IPS DF 19.7 (cell line): Measurements from ENCODE around the gene NPLOC4.

Experiments
- DNase-seq: peaks from one replicate; pipeline ENCODE4 v3.0.0-alpha.2; 2013; ENCODE audit warnings: low read depth, low spot score

The NPLOC4 gene

DNA sequence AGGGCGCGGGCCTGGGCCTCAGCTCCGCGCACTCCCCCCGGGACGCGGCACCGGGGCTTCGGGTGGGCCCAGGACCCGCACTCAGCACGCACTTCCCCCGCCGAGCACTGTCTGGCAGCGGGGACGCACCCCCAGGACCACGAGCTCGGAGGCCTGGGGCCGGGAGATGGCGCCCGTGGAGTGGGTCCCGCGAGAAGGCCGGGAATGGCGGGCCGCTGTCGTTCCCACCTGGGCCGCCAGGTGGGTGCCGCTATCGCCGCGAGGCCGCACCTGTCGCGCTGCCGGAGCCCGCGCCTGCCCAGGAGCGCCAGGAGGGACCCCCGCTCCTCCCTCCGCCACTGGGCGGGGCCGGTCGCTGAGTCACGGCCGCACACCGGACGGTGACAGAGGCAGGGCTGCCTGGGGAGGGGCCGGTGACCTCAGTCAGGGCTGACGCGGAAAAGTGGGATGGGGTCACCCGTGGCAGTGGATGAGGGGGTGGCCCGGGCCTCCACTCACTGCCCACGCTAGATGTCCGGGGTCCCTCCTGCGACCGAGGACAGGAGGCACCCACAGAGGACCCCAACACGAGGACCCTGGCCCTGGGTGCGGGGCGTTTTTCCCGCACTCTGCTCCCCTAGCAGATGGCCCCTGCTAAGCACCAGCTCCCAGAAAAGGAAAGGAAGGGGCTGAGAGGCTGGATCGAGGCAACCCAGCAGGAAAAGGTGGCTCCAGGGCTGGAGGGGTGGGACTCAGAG lies 117.5 kb downstream of the NPLOC4 start:
- no peak for DNase-seq

DNA sequence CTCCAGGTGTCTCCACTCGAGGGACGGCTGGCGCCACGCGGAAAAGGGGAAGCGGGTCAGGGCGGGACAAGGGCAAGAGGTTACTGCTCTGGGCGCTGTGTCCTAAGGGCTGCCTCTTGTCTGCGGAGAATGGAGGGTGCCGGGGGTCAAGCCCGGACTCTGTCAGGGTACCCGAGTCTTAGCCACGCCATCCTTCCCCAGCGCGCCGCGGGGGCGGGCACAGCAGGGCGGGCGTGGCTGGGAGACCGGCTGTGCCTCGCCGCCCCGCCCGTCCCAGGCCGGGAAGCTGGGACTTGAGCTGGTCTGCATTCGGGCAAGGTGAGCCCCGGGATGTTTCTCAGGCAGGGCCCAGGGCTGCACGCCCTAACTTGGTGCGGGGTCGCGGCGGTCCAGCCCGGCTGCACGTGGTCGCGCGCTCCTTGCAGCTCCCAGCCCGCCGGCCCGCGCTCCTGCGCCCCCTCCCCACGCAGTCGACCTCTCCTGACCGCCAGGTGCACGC lies 118.1 kb downstream of the NPLOC4 start:
- no peak for DNase-seq

DNA sequence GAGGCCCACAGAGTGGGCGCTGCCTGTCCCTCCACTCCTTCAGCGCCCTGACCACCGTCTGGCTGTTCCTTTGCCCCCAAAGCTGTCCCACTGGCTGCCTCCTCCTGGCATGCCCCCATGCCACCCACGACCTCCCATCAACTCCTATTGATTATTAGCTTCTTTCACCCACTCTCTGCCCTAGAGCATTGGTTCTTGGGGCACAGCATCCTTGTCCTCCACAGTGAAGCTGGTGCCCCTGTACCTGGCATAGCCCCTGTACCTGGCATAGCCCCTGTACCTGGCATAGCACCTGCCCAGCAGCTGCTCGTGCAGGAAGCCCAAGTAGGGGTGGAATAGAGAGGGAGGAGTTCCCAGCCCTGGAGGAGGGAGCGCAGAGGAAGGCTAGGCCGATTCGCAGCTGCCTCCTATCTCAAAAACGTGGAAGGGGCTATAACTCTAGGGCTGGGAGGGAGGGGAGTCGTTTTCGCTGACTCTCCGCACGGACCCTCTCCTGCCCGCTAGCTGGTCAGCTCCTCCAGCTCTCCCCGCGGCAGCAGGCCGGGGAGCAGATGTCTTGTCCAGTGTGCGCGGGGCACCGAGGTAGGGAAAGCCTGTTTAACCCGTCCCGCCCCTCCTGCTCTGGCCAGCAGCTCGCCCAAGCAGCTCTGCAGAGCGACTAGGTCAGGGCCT lies 118.7 kb downstream of the NPLOC4 start:
- no peak for DNase-seq

DNA sequence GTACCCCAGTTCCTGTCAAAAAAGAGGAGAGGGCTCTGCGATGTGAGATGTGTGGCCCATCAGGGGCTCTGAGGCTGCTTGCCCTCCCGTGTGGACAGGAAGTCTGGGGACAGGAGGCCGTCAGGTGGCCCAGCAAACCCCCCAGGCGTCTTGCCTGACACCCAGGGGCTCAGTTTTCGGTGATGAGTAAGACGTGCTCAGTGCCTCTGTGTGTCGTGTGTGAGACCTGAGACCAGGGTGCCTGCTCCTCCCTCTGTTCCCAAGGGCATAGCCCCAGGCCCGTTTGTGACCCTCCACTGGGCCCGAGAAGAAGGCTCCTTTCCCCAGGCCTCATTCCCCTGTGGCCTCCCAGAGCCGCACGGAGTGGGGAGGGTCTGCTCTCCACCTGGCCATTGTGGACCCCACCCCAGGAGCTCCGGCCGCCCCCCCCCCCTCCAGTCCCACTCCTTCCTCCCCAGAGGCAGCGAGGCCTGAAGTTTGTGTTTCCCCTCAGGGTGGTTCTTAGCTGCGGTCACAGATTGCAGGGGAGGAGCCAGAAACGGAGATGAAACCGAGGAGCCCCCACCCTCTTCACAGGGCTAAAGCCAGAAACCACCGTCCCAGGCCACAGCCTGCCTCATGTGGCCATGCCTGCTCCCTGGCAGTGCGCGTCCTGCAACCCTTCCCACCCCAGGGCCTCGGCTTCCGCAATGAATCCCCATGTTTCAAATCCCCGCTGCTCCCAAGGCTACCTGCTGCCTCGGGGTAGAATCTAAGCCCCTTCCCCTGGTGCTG lies 119.4 kb downstream of the NPLOC4 start:
- no peak for DNase-seq

DNA sequence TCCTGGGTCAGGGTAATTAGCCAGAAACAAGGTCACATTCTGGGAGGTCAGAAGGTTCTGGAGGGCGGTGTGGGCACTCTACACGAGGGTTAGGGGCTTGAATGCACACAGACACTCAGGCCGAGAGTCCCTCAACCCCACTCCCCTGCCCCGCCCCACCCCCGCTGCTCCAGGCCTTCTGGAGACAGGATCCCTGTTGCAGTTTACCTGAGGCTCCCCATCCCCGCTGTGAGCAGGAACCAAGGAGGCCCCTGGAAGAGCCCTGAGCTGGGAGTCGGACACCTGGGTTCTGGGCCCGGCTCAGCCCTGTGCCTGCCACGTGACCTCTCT lies 119.9 kb downstream of the NPLOC4 start:
- no peak for DNase-seq

DNA sequence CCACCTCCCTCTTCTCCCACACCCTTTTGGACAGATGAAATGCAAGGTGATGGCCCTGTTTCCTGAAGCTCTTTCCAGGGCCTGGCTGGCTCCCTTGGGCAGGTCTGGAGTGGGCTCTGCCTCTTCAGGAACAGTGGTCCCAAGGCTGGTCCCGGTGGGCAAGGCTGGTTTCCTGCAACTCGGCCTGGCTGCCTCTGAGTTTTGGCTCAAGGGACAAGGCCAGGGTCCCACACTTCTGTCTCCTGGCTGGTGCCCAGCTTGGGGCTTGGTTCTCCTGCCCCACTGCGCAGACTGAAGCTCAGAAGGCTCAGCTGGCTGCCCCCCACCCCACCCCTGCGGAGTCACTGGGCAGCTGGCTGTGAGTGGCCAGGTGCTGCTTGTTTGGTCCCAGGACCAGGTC lies 120.5 kb downstream of the NPLOC4 start:
- DNase-seq = no peak

DNA sequence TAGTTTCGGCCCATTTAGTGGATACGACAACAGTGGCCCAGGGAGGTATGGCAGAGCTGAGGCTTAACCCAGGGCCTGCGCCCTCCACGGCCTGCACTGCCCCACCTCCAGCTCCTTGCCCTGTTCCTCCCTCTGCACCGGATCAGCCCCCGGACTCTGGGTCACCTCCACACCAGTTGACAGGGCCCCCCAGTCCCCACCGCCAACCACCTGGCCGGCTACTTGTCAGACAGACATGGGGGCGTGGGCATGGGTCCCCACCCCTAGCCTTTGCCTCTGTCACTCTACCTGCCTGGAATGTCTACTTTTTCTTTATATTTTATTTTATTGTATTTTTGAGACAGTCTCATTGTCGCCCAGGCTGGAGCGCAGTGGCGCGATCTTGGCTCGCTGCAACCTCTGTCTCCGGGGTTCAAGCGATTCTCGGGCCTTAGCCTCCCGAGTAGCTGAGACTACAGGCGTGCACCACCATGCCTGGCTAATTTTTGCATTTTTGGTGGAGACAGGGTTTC lies 121.3 kb downstream of the NPLOC4 start:
- DNase-seq = no peak

DNA sequence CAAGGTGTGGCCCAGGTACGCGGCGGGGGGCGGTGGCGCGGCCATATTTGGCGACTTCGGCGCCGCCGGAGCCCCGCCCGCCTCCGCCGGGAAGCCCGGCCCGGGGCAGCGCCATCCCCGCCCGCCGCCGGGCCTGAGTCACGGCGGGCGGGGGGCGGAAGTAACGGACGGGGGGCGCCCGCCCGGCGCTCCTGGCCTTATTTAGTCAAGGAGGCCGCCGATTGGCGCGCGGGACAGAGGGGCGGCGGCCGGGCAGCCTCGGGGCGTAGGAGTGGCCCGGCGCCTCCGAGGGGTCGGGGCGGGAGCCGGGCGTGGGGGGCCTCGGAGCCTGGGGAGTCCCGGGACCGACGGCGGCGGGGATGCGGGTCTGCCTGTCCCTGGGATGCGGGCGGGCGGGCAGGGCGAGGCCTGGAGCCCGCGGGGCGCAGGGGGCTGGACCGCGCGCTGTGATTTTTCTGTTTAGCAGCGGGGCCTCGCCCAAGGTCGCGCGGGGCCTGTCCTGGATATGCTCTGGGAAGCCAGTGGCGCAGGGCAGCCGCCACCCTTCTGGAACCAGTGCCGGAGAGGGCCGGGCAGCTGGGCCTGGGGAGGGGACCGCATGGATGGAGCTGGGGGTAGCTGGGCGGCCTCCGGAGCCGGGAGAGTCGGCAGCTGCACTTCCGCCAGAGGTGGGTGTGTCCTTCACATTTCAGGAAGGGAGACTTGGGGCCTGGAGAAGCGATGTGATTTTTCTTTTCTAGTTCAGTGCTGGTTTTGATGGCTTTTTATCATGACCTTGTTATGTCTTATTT lies 122.0 kb downstream of the NPLOC4 start:
- no peak for DNase-seq

DNA sequence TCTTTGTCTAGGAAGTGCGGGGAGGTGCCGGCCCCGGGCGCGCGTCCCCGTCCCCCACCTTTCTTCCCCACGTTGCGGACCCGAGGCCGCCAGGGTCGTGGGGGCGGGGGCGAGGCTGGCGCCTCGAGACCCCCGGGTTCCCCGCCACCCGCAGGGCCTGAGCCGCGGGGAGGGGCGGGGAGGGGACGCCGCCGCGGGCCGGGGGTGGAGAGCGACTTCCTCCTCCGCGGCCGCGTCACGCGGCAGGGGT lies 122.5 kb downstream of the NPLOC4 start:
- DNase-seq = no peak

DNA sequence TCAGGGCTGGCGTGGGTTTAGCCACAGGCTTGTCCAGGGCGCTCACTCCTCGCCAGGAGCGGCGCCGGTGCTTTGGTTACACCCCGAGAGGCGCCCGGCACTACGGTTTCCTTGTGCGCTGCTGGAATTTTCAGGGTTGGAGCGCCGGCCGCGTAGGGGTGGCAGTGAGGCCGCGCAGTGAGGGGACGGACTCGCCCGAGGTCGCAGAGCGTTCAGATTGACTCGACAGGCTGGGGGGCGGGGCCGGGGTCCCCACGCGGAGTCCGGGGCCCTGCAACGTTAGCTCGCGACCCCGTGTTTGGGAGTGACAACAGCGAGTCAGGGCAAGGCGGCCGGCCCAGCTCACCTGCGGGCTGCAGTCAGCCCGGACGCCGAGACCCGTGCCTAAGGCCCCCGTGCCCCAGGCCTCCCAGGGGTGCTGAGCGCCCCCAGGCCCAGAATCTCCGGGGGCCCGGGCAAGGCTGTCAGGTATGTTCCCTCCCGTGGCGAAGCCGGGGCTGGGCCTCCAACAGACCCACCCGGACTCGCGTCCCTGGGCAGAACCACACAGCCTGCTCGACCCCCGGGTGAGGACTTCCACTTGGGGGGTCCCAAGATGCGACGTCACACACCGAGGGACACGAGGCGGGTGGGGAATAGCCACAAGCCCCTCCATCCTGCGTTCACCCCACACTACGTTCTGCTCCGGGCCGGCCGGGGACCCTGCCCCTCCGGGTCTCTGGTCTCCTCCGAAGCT lies 123.0 kb downstream of the NPLOC4 start:
- DNase-seq = no peak

DNA sequence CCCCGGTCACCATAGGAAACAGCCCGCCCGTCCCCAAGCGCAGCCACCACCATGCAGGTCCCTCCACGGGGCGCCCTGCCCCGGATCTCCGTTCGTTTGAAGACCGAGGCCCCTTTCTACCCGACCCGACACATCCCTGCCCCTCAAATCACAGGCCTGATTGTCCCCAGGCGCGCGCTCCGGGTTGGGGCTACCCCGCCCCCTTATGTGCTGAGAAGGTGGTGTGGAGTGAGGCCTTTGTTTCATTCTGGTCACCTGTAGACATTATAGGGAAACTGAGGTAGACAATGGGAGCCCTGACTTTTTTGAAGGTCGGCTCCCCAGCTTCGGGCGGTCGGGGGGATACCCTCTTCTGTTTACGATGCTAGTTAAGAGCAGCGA lies 123.5 kb downstream of the NPLOC4 start:
- DNase-seq = no peak

DNA sequence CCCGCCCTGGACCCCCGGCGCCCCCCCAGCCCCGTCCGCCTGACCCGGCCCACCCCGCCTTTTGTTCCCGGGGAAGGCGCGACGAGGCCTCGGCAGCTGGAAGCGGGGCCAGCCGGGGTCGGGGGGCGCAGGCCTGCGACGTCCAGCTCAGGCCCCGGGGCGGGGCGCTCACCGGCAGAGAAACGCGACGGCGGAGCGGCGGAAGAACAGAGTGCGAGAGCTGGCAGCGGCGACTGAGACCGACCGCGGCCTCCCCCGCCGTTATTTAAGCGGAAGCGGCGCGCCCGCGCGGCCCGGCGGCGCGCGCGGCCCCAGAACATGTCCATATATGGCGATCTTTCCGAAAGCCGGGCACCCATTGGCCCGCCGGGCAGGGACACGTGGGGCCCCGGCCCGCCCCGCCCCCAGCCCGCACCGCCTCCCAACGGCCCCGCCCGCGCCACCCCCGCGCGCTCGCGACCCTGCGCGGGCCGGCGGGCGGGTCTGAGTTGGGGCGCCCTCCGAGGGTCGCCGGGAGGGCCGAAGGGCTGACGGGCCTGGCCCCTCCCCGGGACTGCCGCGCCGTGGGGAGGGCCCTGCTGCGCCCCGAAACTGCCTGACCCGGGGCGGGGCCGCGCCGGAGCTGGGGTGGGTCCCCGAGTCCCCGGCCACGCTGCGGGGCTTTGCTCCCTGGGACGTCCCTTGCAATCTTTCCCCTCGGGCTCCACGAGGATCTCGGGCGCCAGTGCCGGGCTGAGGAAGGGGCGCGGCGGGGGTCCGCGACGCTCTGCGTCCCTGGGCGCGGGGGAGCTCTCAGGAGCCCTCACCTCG lies 124.1 kb downstream of the NPLOC4 start, which contains the start of gene ACTG1:
ACTG1 (minus strand) TSS at position 238 of the 810 bp plus-strand sequence. CDS start 445 bp downstream, outside the sequence.
- DNase-seq = no peak

DNA sequence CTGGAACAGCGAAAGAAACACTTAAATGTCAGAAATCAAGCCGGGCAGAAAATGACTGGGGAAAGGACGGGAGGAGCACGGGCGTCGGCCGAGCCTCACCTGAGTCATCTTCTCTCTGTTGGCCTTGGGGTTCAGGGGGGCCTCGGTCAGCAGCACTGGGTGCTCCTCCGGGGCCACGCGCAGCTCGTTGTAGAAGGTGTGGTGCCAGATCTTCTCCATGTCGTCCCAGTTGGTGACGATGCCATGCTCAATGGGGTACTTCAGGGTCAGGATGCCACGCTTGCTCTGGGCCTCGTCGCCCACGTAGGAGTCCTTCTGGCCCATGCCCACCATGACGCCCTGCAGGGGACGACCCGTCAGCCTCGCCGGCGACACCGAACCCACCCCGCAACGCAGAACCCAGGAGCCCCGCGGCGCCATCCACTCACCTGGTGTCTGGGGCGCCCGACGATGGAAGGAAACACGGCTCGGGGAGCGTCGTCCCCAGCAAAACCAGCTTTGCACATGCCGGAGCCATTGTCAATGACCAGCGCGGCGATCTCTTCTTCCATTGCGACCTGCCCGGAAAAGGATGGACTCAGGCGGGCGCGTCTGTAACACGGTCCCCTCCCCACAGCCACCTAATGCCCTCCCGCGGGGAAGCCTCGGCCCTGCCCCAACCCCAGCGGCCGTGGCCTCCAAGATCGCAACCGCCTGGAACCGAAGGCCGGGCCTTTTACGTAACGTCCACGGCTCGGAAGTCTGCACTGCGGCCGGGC lies 124.9 kb downstream of the NPLOC4 start:
- no peak for DNase-seq

DNA sequence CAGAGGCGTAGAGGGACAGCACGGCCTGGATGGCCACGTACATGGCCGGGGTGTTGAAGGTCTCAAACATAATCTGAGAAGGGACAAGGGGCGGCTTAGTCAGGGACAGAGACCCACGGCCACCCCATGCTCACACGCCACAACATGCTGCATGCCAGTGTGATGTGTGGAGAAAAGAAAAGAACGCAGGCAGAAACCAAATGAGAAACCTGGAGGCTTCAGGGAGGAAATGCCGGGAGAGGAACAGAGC lies 125.4 kb downstream of the NPLOC4 start:
- no peak for DNase-seq

DNA sequence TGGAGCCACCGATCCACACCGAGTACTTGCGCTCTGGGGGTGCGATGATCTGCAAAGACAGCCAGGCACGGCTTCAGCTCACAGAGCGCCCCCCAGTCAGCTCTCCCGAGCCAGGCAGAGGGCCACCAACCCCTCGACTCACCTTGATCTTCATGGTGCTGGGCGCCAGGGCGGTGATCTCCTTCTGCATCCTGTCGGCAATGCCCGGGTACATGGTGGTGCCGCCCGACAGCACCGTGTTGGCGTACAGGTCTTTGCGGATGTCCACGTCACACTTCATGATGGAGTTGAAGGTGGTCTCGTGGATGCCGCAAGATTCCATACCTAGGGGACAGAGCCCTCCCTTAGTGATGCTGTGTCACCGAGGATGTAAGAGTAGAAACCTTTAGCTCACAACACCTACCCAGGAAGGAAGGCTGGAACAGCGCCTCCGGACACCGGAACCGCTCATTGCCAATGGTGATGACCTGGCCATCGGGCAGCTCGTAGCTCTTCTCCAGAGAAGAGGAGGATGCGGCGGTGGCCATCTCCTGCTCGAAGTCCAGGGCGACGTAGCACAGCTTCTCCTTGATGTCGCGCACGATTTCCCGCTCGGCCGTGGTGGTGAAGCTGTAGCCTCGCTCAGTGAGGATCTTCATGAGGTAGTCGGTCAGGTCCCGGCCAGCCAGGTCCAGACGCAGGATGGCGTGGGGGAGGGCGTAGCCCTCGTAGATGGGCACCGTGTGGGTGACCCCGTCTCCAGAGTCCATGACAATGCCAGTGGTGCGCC lies 125.9 kb downstream of the NPLOC4 start:
- no peak for DNase-seq

DNA sequence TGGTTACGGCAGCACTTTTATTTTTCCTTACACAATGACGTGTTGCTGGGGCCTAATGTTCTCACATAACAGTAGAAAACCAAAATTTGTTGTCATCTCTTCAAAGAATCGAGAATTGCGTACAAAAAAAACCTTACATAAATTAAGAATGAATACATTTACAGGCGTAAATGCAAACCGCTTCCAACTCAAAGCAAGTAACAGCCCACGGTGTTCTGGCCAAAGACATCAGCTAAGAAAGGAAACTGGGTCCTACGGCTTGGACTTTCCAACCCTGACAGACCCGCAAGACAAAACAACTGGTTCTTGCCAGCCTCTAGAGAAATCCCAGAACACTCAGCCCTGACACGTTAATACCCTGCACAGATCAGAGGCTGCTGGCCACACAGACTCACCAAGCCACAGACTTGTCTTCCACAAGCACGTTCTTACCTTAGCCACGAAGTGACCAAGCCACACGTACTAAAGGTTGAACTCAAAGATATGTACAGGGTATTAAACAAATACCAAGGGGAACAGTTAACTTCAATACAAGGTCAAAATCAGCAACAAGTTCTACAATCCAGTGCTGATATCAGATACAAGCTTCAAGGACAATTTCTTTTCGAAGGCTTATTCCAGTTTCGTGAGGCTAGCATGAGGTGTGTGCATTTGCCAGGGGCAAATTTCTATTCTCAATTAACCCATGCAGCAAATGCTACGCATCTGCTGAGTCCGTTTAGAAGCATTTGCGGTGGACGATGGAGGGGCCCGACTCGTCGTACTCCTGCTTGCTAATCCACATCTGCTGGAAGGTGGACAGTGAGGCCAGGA lies 126.7 kb downstream of the NPLOC4 start:
- DNase-seq = no peak

DNA sequence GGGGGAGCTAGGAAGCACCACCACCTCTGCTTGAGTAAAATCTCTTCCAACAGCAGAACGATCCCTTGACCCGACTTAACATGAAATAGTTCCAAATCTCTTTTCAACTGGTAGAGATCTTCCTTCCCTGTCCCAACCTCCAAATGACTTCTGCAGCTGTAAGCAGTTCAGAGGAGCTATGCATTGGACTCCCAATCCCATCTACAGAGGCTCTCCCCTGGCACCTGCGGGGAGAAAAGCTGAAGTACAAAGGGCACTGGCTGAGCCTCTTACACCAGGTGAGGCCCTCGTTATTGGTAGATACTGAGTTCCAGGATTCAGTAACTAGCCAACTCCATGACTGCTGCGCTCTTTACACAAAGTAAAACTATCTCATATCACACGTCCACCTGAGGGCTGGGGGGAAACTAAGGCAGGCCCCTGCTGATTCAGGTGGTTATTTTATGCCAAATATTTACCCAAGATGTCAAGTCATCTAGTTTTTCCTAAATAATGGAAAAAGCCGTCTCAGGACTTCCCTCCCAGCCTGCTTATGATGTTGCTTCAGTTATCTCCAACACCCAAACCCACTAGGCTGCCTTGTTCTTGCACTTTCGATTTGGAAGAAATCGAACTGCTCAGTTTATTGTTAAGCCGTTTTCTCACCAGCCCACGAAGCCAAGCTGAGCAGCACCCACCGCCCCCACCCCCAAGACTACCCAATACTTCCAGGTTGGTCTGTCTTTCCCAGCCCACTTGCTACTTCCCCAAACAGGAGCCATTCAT lies 127.5 kb downstream of the NPLOC4 start:
- DNase-seq = no peak
